Measurements from ENCODE around the gene SMG6. TPM values are rescaled to one million over a fixed set of nuclear protein-coding genes. Genes with fewer than 3 reads are reported as not detected.

The SMG6 gene
- total RNA-seq, 3 donors from 2014 or later, result 27.9 to 36.1 (median 30.7) TPM

- H3K36me3 Mint-ChIP-seq (ENCODE audit: insufficient read depth), result peaks cover 3% of the 10 kb centered on the region
- DNase-seq, result peak; percentile 75
- peak; percentile 59 to 66 for ATAC-seq
- peaks cover 10% of the 10 kb centered on the region for H3K27me3 Mint-ChIP-seq (ENCODE audit: low read depth)
- peaks cover 24% of the 10 kb centered on the region for H3K4me1 Mint-ChIP-seq (ENCODE audit: low read depth)
- H3K4me3 Mint-ChIP-seq, result peak within 1 kb of the TSS; percentile 70
- no peaks in the 10 kb centered on the region for H3K9me3 Mint-ChIP-seq
Observed at GRCh38 chr17:2054512-2055291, 248.9 kb downstream of the SMG6 start, which contains the start of gene HIC1. Gene HIC1 (plus strand): TSS chr17:2055103. CDS start chr17:2056691, 1,588 bp downstream.

DNA sequence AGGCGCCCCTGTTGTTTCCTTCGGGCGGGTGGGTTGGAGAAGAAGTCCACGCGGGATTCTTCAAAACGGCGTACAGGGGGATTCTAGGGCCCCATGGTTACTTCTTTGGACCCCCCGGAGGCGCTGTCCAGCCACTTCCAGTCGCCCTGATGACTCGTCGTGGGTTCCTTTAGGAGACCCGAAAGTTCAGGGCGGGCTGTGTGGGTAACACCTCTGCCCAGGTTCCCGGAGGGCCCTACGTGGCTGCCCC, 249.4 kb downstream of the SMG6 start:
- no peak for DNase-seq
- Mint-ChIP-seq H3K4me1 (ENCODE audit: low read depth) (peaks cover 24% of the 10 kb centered on the region), H3K36me3 (ENCODE audit: insufficient read depth) (no peaks in the 10 kb centered on the region), H3K9me3 (no peaks in the 10 kb centered on the region), H3K27me3 (ENCODE audit: low read depth) (peaks cover 5% of the 10 kb centered on the region), H3K4me3 (peak overlapping the region; percentile 70)
- no peak for ATAC-seq

- H3K27me3 Mint-ChIP-seq (ENCODE audit: low read depth), result peaks cover 5% of the 10 kb centered on the region
- ATAC-seq, result peak; percentile 13 to 15
Observed at GRCh38 chr17:2053380-2054261, 250.0 kb downstream of the SMG6 start.

DNA sequence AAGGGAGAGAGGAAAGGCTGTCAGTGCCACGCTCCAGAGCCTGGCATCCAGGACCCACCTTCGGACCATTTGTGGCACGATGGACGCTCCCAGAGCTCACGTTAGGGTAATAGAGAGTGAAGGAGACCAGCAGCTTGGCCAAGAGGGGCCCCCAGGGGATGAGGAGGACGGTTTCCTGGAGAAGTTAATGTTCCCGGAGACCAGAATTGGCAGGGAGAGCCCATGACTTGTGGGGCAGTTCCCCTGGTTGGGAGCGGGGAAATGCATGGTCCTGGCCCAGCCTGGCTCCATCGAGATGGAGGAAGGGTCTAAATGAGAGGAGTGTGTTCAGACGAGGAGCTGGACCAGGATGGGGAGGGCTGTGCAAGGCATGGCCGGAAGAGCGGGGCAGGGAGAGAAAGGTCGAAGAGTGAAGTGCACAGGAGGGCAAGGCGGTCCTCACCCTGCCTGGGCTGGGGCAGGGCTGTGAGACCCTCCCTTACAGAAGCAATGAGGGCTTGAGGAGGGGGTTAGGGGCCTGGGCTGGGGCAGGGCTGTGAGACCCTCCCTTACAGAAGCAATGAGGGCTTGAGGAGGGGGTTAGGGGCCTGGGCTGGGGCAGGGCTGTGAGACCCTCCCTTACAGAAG, 251.5 kb downstream of the SMG6 start:
- H3K9me3 Mint-ChIP-seq, result no peaks in the 10 kb centered on the region

More at GRCh38 chr17:2053380-2054261, 250.0 kb downstream of the SMG6 start:
- peaks cover 30% of the 10 kb centered on the region for H3K4me1 Mint-ChIP-seq (ENCODE audit: low read depth)
- DNase-seq, result peak; percentile 71
- H3K4me3 Mint-ChIP-seq, result peak overlapping the region; percentile 70
- H3K9me3 Mint-ChIP-seq, result no peaks in the 10 kb centered on the region
- no peaks in the 10 kb centered on the region for H3K36me3 Mint-ChIP-seq (ENCODE audit: insufficient read depth)

GRCh38 chr17:2051061-2051932, 252.3 kb downstream of the SMG6 start:
- Mint-ChIP-seq H3K27me3 (ENCODE audit: low read depth) (peaks cover 5% of the 10 kb centered on the region), H3K9me3 (no peaks in the 10 kb centered on the region), H3K36me3 (ENCODE audit: insufficient read depth) (no peaks in the 10 kb centered on the region), H3K4me1 (ENCODE audit: low read depth) (peaks cover 28% of the 10 kb centered on the region), H3K4me3 (peak overlapping the region; percentile 26)
- ATAC-seq, result no peak
- no peak for DNase-seq

More for the DNA sequence above, 251.5 kb downstream of the SMG6 start:
- peaks cover 5% of the 10 kb centered on the region for H3K27me3 Mint-ChIP-seq (ENCODE audit: low read depth)
- H3K36me3 Mint-ChIP-seq (ENCODE audit: insufficient read depth), result no peaks in the 10 kb centered on the region
- ATAC-seq, result no peak
- peak overlapping the region; percentile 47 for H3K4me3 Mint-ChIP-seq
- DNase-seq, result no peak
- peaks cover 30% of the 10 kb centered on the region for H3K4me1 Mint-ChIP-seq (ENCODE audit: low read depth)

GRCh38 chr17:2050300-2051060, 253.1 kb downstream of the SMG6 start:
- ATAC-seq (peak; percentile 15 to 24), DNase-seq (peak; percentile 74)
- Mint-ChIP-seq H3K27me3 (ENCODE audit: low read depth) (peaks cover 5% of the 10 kb centered on the region), H3K36me3 (ENCODE audit: insufficient read depth) (no peaks in the 10 kb centered on the region), H3K4me3 (no peak overlapping the region), H3K4me1 (ENCODE audit: low read depth) (peaks cover 28% of the 10 kb centered on the region), H3K9me3 (no peaks in the 10 kb centered on the region)

GRCh38 chr17:2049333-2050299, 254.0 kb downstream of the SMG6 start:
- Mint-ChIP-seq H3K4me3 (peak overlapping the region; percentile 76), H3K27me3 (ENCODE audit: low read depth) (peaks cover 5% of the 10 kb centered on the region), H3K4me1 (ENCODE audit: low read depth) (peaks cover 26% of the 10 kb centered on the region), H3K36me3 (ENCODE audit: insufficient read depth) (peaks cover 2% of the 10 kb centered on the region), H3K9me3 (no peaks in the 10 kb centered on the region)
- ATAC-seq (peak; percentile 57 to 61), DNase-seq (peak; percentile 94)

DNA sequence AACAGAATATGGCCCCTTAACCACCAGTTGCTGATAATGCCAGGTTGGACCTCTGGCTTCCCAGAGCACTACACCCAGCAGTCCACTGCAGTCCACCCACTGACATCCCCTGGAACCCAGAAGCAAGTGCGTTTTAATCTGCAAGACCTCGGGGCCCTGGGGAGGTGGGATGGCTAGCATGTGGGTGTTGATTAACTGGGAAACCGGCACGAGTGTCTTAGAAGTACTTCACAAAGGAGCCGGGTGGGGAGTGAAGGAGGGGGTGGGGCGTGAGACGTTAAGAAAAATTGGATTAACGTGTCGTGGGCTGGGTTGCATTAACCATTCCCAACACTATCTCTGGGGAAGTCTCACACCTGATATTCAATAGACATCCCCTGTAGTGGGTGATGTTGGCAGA, 254.8 kb downstream of the SMG6 start:
- H3K4me3 Mint-ChIP-seq, result peak overlapping the region; percentile 76
- H3K9me3 Mint-ChIP-seq, result no peaks in the 10 kb centered on the region
- DNase-seq (no peak), ATAC-seq (no peak)
- peaks cover 5% of the 10 kb centered on the region for H3K27me3 Mint-ChIP-seq (ENCODE audit: low read depth)
- H3K36me3 Mint-ChIP-seq (ENCODE audit: insufficient read depth), result peaks cover 3% of the 10 kb centered on the region
- peaks cover 23% of the 10 kb centered on the region for H3K4me1 Mint-ChIP-seq (ENCODE audit: low read depth)

GRCh38 chr17:2047590-2047989, 256.0 kb downstream of the SMG6 start:
- peaks cover 27% of the 10 kb centered on the region for H3K4me1 Mint-ChIP-seq (ENCODE audit: low read depth)
- peaks cover 5% of the 10 kb centered on the region for H3K27me3 Mint-ChIP-seq (ENCODE audit: low read depth)
- H3K4me3 Mint-ChIP-seq, result no peak overlapping the region
- no peak for DNase-seq
- no peaks in the 10 kb centered on the region for H3K9me3 Mint-ChIP-seq
- no peak for ATAC-seq
- H3K36me3 Mint-ChIP-seq (ENCODE audit: insufficient read depth), result peaks cover 11% of the 10 kb centered on the region

DNA sequence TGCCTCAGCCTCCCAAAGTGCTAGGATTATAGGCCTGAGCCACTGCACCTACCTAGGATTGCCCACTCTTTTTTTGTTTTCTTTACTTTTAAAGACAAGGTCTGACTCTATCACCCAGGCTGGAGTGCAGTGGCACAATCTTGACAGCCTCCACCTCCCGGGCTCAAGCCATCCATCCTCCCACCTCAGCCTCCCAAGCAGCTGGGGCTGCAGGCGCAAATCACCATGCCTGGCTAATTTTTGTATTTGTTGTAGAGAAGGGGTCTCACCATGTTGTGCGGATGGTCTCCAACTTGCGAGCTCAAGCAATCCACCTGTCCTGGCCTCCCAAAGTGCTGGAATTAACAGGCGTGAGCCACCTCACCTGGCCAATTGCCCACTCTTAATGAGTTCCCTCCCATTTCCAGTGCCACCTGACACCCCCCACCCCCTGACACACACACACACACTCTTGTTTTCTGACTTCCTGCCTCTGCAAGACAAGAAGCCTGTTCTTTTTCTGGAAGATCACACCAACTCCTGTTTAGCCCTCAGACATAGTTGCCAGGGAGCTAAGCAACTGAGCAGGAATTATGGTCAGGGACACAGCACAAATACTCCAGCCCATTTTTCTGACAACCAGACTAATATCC, 259.2 kb downstream of the SMG6 start:
- H3K9me3 Mint-ChIP-seq, result no peaks in the 10 kb centered on the region
- ATAC-seq, result no peak
- H3K4me3 Mint-ChIP-seq, result no peak overlapping the region
- H3K36me3 Mint-ChIP-seq (ENCODE audit: insufficient read depth), result peaks cover 14% of the 10 kb centered on the region
- H3K4me1 Mint-ChIP-seq (ENCODE audit: low read depth), result peaks cover 29% of the 10 kb centered on the region
- DNase-seq, result no peak
- no peaks in the 10 kb centered on the region for H3K27me3 Mint-ChIP-seq (ENCODE audit: low read depth)

DNA sequence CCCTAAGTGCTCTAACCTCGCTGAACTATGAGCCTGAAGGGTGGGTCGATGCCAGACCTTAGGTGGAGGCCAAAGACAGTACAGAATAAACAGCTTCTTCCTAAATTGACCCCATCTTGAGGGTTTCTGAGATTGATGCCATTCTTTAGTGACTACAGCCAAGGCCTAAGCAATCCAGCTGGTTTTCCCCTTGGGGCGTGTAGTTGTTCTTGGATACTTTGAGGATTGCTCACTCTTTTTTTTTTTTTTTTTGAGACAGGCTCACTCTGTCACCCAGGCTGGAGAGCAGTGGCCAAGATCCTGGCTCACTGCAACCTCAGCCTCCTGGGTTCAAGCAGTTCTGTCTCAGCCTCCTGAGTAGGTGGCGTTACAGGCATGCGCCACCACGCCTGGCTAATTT, 259.8 kb downstream of the SMG6 start:
- Mint-ChIP-seq H3K27me3 (ENCODE audit: low read depth) (no peaks in the 10 kb centered on the region), H3K4me1 (ENCODE audit: low read depth) (peaks cover 23% of the 10 kb centered on the region), H3K9me3 (no peaks in the 10 kb centered on the region), H3K4me3 (peak overlapping the region; percentile 92), H3K36me3 (ENCODE audit: insufficient read depth) (peaks cover 15% of the 10 kb centered on the region)
- ATAC-seq, result no peak
- DNase-seq, result no peak

GRCh38 chr17:2042933-2043332, 260.7 kb downstream of the SMG6 start:
- ATAC-seq (no peak), DNase-seq (no peak)
- H3K4me3 Mint-ChIP-seq, result peak overlapping the region; percentile 92
- H3K4me1 Mint-ChIP-seq (ENCODE audit: low read depth), result peaks cover 19% of the 10 kb centered on the region
- peaks cover 19% of the 10 kb centered on the region for H3K36me3 Mint-ChIP-seq (ENCODE audit: insufficient read depth)
- H3K9me3 Mint-ChIP-seq, result no peaks in the 10 kb centered on the region
- H3K27me3 Mint-ChIP-seq (ENCODE audit: low read depth), result no peaks in the 10 kb centered on the region
